K562 (cell line): ENCODE data around the gene PPP6R3. TPM values are rescaled to one million over a fixed set of nuclear protein-coding genes. Genes with fewer than 3 reads are reported as not detected.

Experiments
- ATAC-seq: fragments of 200-7000 bp; cut with Tn5 transposase; 3 replicates; pipeline ENCODE4 v1.9.1; 2020; ENCODE audit warnings: moderate library complexity
- BruUV-seq: library from RNA; stranded (reverse); fragments of 400-500 nt; replicated peaks from 2 replicates; lab custom pipeline; 2021; lab: Mats Ljungman, UMichigan
- CTCF ChIA-PET: fragments of 300-600 bp; formaldehyde crosslinking; extraction: SDS; loops from one replicate; lab custom pipeline; 2021; ENCODE audit warnings: low intra/inter-chr PET ratio; lab: Yijun Ruan, JAX
- POLR2A ChIA-PET: fragments of 300-600, 350-650 bp; sonication (Branson Sonifier 250); formaldehyde crosslinking; extraction: SDS; loops from one replicate; lab custom pipeline; 2021; ENCODE audit warnings: antibody characterized with exemption, inconsistent platforms; lab: Yijun Ruan, JAX
- DNase-seq, 4 experiments: peaks; one replicate each; pipeline versions ENCODE4 v3.0.0 to v3.0.0-alpha.2; 2011 to 2018; ENCODE audit warnings: low spot score in 3 of 4, mixed read lengths in 3 of 4; ENCODE audit errors: extremely low read depth in 1 of 4
- FAIRE-seq: peaks from 2 replicates; lab custom pipeline; 2011; peaks lifted over from hg19 to GRCh38; lab: Jason Lieb, UNC
- H2AFZ ChIP-seq: 2 replicates; pipeline ENCODE4 v1.6.0; 2011; ENCODE audit warnings: low read depth, low read length, control low read depth, inconsistent platforms
- H3K27ac ChIP-seq: fragments of 200-600 bp; 3 replicates; pipeline ENCODE4 v1.8.0; 2011; ENCODE audit warnings: low read depth, mild to moderate bottlenecking, control low read depth, inconsistent platforms, low read length, moderate library complexity, mixed read lengths; ENCODE audit errors: extremely low read depth
- H3K27me3 ChIP-seq, 2 experiments: fragments of 300-600 bp in 1 of 2; 2 replicates in 1 of 2; 3 replicates in 1 of 2; pipeline versions ENCODE4 v1.6.0 to v1.8.0; 2011; ENCODE audit warnings: inconsistent platforms in 2 of 2, low read length in 2 of 2, mild to moderate bottlenecking in 1 of 2, mixed read lengths in 1 of 2, moderate library complexity in 1 of 2; ENCODE audit not compliant: control insufficient read depth in 2 of 2, insufficient read depth in 2 of 2
- H3K36me3 ChIP-seq: fragments of 300-600 bp; 3 replicates; pipeline ENCODE4 v1.8.0; 2011; ENCODE audit warnings: mild to moderate bottlenecking, low read length, inconsistent platforms; ENCODE audit not compliant: control insufficient read depth, insufficient read depth
- H3K4me1 ChIP-seq, 2 experiments: fragments of 200-600 bp in 1 of 2; replicated peaks in 1 of 2; 2 replicates in 1 of 2; 3 replicates in 1 of 2; pipeline versions ENCODE4 v1.5.1 to v1.8.0; 2011; ENCODE audit warnings: inconsistent platforms in 2 of 2, low read length in 2 of 2, mild to moderate bottlenecking in 1 of 2, mixed read lengths in 1 of 2, moderate library complexity in 1 of 2; ENCODE audit not compliant: control insufficient read depth in 2 of 2, insufficient read depth in 2 of 2
- H3K4me2 ChIP-seq: 2 replicates; pipeline ENCODE4 v1.6.1; 2011; ENCODE audit warnings: low read length, control low read depth, inconsistent platforms, mixed read lengths; ENCODE audit not compliant: insufficient read depth
- H3K4me3 ChIP-seq: fragments of 200-600 bp; sonication (generic), shearing (Covaris generic); 2 replicates; pipeline ENCODE4 v1.5.1; 2016; ENCODE audit warnings: control low read depth, inconsistent platforms
- H3K79me2 ChIP-seq: fragments of 200-600 bp; 3 replicates; pipeline ENCODE4 v1.8.0; 2011; ENCODE audit warnings: low read length, inconsistent platforms; ENCODE audit not compliant: control insufficient read depth, insufficient read depth
- H3K9ac ChIP-seq, 2 experiments: 2 replicates each; pipeline versions ENCODE4 v1.6.0 to v1.6.1; 2011; ENCODE audit warnings: low read depth in 2 of 2, low read length in 2 of 2, control low read depth in 1 of 2, inconsistent platforms in 1 of 2, mild to moderate bottlenecking in 1 of 2, mixed read lengths in 1 of 2; ENCODE audit not compliant: insufficient read depth in 1 of 2
- H3K9me1 ChIP-seq: one replicate; pipeline ENCODE4 v1.6.0; 2011; ENCODE audit warnings: inconsistent platforms, mild to moderate bottlenecking, low read length, moderate library complexity; ENCODE audit not compliant: control insufficient read depth, insufficient read depth
- H3K9me3 ChIP-seq: replicated peaks from 2 replicates; pipeline ENCODE4 v1.5.1; 2011; ENCODE audit warnings: low read depth, low read length, inconsistent platforms; ENCODE audit not compliant: control insufficient read depth, insufficient read depth
- H4K20me1 ChIP-seq: replicated peaks from 2 replicates; pipeline ENCODE4 v1.6.1; 2011; ENCODE audit warnings: low read length, inconsistent platforms, mixed read lengths; ENCODE audit not compliant: control insufficient read depth, insufficient read depth
- CXXC5 ChIP-seq: fragments of 250-450 bp; sonication (Bioruptor Pico); IDR thresholded peaks from 2 replicates; pipeline ENCODE4 v1.8.0; 2022; ENCODE audit warnings: inconsistent platforms, mild to moderate bottlenecking, moderate library complexity
- FOXJ2 ChIP-seq: fragments of 200-800 bp; sonication (Bioruptor generic); IDR thresholded peaks from 2 replicates; pipeline ENCODE4 v1.6.1; 2016; ENCODE audit warnings: missing genetic modification characterization, missing compliant biosample characterization
- HDGF ChIP-seq: fragments of 450-650 bp; IDR thresholded peaks from 2 replicates; pipeline ENCODE4 v1.6.1; 2016
- PRDM10 ChIP-seq: fragments of 450-650 bp; IDR thresholded peaks from 2 replicates; pipeline ENCODE4 v1.6.1; 2018; ENCODE audit not compliant: partially characterized antibody
- RFX1 ChIP-seq: fragments of 450-650 bp; IDR thresholded peaks from 2 replicates; pipeline ENCODE4 v1.6.1; 2016; ENCODE audit warnings: mild to moderate bottlenecking, moderate library complexity
- TAF9B ChIP-seq: fragments of 450-650 bp; IDR thresholded peaks from 2 replicates; pipeline ENCODE4 v1.6.1; 2018; ENCODE audit warnings: mild to moderate bottlenecking; ENCODE audit not compliant: partially characterized antibody
- TARDBP ChIP-seq: fragments of 450-650 bp; IDR thresholded peaks from 2 replicates; pipeline ENCODE4 v1.6.1; 2016
- TCF7L2 ChIP-seq: fragments of 150-350 bp; IDR thresholded peaks from 2 replicates; pipeline ENCODE4 v1.6.1; 2016; ENCODE audit warnings: low read depth, mild to moderate bottlenecking, low read length, moderate library complexity
- ZFPM2 ChIP-seq: fragments of 250-450 bp; sonication (Bioruptor Pico); IDR thresholded peaks from 2 replicates; pipeline ENCODE4 v1.5.1; 2022; ENCODE audit warnings: mild to moderate bottlenecking
- WGBS: fragments of 100-300 bp; shearing (Covaris generic); methylation state at CpG from one replicate; pipeline ENCODE4 v1.1.6; 2016; ENCODE audit warnings: low coverage, mixed read lengths; ENCODE audit not compliant: insufficient coverage; ENCODE audit errors: missing lambda C conversion rate; 5-methylcytosine and 5-hydroxymethylcytosine counted together
- in situ Hi-C: fragments of 300-500 bp; cut with MboI; formaldehyde crosslinking; loops from 4 replicates; pipeline ENCODE4 v1.15.0; 2018; ENCODE audit warnings: inconsistent platforms, mixed read lengths
- intact Hi-C: fragments of 100-400 bp; cut with micrococcal nuclease; formaldehyde crosslinking; loops from 2 replicates; pipeline ENCODE4 v1.14.2; 2022
- polyA plus RNA-seq, 8 experiments: library from polyadenylated mRNA; depleted of rRNA in 4 of 8; stranded (reverse) in 5 of 8; unstranded in 3 of 8; fragments of >200 nt; fragmentation: Nextera tagmentation in 2 of 8; fragmentation: Illumina TruSeq in 1 of 8; extraction: Ambion mirVana in 2 of 8; extraction: Trizol in 1 of 8; gene quantifications; 2 replicates each; pipeline versions ENCODE4 v1.2.1 to v1.2.3, GENCODE V29; 2011 to 2014; ENCODE audit warnings: inconsistent platforms in 1 of 8, missing spikeins in 1 of 8
- total RNA-seq, 7 experiments: library from RNA; depleted of rRNA in 6 of 7; stranded (reverse); fragments of >200 nt in 6 of 7; fragmentation: Illumina TruSeq in 2 of 7; extraction: Trizol in 2 of 7; gene quantifications; 2 replicates each; pipeline versions ENCODE4 v1.2.1 to v1.2.3, GENCODE V29; 2011 to 2021; ENCODE audit warnings: low replicate concordance in 1 of 7

PPP6R3 gene
- total and polyA plus RNA-seq, 9 of the 15 experiments (the other 6 are each of a cell fraction or from before 2014, with no cell fraction given) = 20.3 to 117 (median 80.6) TPM

GRCh38 chr11:68503251-68503687, 42.7 kb downstream of the PPP6R3 start:
- Histone ChIP-seq H3K4me3 (no peak overlapping the region), H3K9me1 (no peaks in the 10 kb centered on the region), H3K79me2 (peaks cover 99% of the 10 kb centered on the region), H3K27ac (peak overlapping the region; percentile 55; the same call in 2 of the 3 replicates), H3K9me3 (no peaks in the 10 kb centered on the region), H3K27me3 (no peaks in the 10 kb centered on the region), H4K20me1 (peaks cover 47% of the 10 kb centered on the region), H2AFZ (no peak overlapping the region), H3K4me2 (peak overlapping the region; percentile 60), H3K36me3 (peaks cover 5% of the 10 kb centered on the region), H3K4me1 (peaks cover 14 to 58% of the 10 kb centered on the region in 2 experiments), H3K9ac (peak overlapping the region; percentile 10 to 14; a peak in 2 of 4 replicates)
- BruUV-seq = no TSS peak
- peak; percentile 62 for ATAC-seq
- intact Hi-C loops (no loop called here), in situ Hi-C loops (no loop called here)
- WGBS = 16% methylated on average over 9 of the region's 9 CpGs
- peak in 2 of 4 experiments; percentile 41 to 63 for DNase-seq
- ChIA-PET POLR2A (interaction anchor here (1.0 kb wide), 1 partner anchor 10 kb away, joined by 3 read pairs; no protein-coding TSS in a partner anchor), CTCF (no interaction called here)
- TF ChIP-seq TAF9B (no peak), TCF7L2 (no peak), PRDM10 (peak; percentile 62), RFX1 (peak; percentile 47; the same call in 1 of the 2 replicates), ZFPM2 (CRISPR knock-in tag) (no peak), HDGF (no peak), TARDBP (no peak), FOXJ2 (tag) (no peak), CXXC5 (CRISPR knock-in tag) (no peak)
- peak; percentile 77 for FAIRE-seq
